GM12891 (cell line): ENCODE results near the gene UGT2B11.

Source experiments
- POLR2A ChIP-seq: IDR thresholded peaks from 2 replicates; pipeline ENCODE4 v1.6.1; 2011; ENCODE audit warnings: low read depth, low read length, control low read depth
- POLR2AphosphoS5 ChIP-seq: IDR thresholded peaks from 2 replicates; pipeline ENCODE4 v1.6.1; 2011; ENCODE audit warnings: low read depth, low read length, control low read depth

GRCh38 chr4:69154021-69154420 is 60.5 kb downstream of the UGT2B11 start:
- TF ChIP-seq POLR2A (no peak), POLR2AphosphoS5 (no peak)
